Measurements from ENCODE around the gene KRT17. TPM values are rescaled to one million over a fixed set of nuclear protein-coding genes. Genes with fewer than 3 reads are reported as not detected.
"Not testable (repeated sequence)": the region's sequence is repeated elsewhere in the genome, so short reads cannot be mapped to it uniquely, and the experiment has no call there.

The KRT17 gene
- total RNA-seq, 4 donors from 2014 or later, result 0.70 to 12.6 TPM; not detected in 2

GRCh38 chr17:41614098-41614497 is 10.3 kb downstream of the KRT17 start:
- TF ChIP-seq POLR2A (IDR thresholded peaks at IDR 0.05) (no peak), CTCF (IDR thresholded peaks at IDR 0.05) (no peak)
- H3K36me3 ChIP-seq, result no peaks in the 10 kb centered on the region
- intact Hi-C loops (cut with DNase I; ENCODE audit: low total_unique reads), result no loop called here
- H3K4me3 ChIP-seq, result no peak overlapping the region
- DNase-seq, result no peak
- H3K27me3 ChIP-seq, result no peaks in the 10 kb centered on the region
- no peaks in the 10 kb centered on the region for H3K9me3 ChIP-seq
- H3K27ac ChIP-seq, result no peak overlapping the region
- H3K4me1 ChIP-seq, result no peaks in the 10 kb centered on the region

DNA sequence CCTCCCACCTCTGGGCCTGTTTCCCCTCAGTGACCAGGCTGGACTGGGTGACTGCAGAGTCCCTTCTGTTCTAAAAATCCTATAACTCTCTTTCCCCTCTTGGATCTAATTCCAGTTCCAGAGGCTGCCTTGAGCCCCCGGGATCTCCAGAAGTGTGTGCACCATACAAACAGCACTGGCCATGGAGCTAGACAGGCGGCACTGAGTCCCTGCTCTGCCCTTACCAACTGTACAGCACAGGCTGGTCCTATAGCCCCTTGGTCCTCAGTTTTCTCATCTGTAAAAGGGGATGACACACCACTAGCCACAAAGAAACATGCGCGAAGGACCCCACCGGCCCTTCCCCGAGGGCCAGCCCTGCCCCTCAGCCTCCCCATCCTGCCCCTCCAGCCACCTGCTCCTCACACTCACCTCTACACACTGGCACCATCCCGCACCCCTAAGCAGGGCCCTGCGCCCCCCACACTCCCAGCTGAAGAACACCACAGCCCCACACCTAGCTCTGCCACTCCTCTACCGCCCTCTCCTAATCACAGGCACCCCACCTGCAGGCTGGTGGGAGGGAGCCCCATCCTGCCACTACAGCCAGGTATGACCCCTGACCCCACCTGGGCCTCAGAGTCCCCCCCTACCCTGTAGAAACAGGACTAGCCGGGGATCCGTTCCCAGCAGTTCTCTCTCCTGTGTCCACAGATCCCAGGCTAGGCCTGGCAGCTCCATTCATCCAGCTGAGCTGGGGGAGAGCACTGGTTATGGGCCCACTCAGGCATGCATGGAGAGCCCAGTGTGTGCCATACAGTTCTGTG is 10.9 kb downstream of the KRT17 start:
- no peaks in the 10 kb centered on the region for H3K9me3 ChIP-seq
- no peak overlapping the region for H3K27ac ChIP-seq
- H3K4me3 ChIP-seq, result no peak overlapping the region
- no peaks in the 10 kb centered on the region for H3K27me3 ChIP-seq
- intact Hi-C loops (cut with DNase I; ENCODE audit: low total_unique reads), result no loop called here
- no peaks in the 10 kb centered on the region for H3K4me1 ChIP-seq
- H3K36me3 ChIP-seq, result no peaks in the 10 kb centered on the region
- TF ChIP-seq POLR2A (IDR thresholded peaks at IDR 0.05) (no peak), CTCF (IDR thresholded peaks at IDR 0.05) (no peak)
- no peak for DNase-seq

- intact Hi-C loops (cut with DNase I; ENCODE audit: low total_unique reads); DNase-seq; H3K27me3 ChIP-seq: not testable (repeated sequence)
Measured at GRCh38 chr17:41612376-41613160, 11.8 kb downstream of the KRT17 start, which contains the start of gene KRT16. KRT16 (minus strand) TSS chr17:41612767; CDS start chr17:41612688, 79 bp downstream.

GRCh38 chr17:41610965-41611640 is 13.3 kb downstream of the KRT17 start:
- Histone ChIP-seq H3K9me3 (peaks cover 0 to 9% of the 10 kb centered on the region in 2 donors), H3K27me3 (no peaks in the 10 kb centered on the region), H3K4me3 (no peak overlapping the region), H3K4me1 (no peaks in the 10 kb centered on the region), H3K27ac (no peak overlapping the region), H3K36me3 (no peaks in the 10 kb centered on the region)
- intact Hi-C loops (cut with DNase I; ENCODE audit: low total_unique reads), result no loop called here
- DNase-seq, result no peak
- TF ChIP-seq POLR2A (IDR thresholded peaks at IDR 0.05), result no peak
- no peak for TF ChIP-seq CTCF (IDR thresholded peaks at IDR 0.05)

More at GRCh38 chr17:41612376-41613160, 11.8 kb downstream of the KRT17 start, which contains the start of gene KRT16:
- H3K4me1 ChIP-seq, H3K36me3 ChIP-seq, H3K9me3 ChIP-seq, H3K27ac ChIP-seq, H3K4me3 ChIP-seq: not testable (repeated sequence)

GRCh38 chr17:41610061-41610517 is 14.3 kb downstream of the KRT17 start:
- H3K9me3 ChIP-seq; H3K27me3 ChIP-seq; H3K4me3 ChIP-seq; intact Hi-C loops (cut with DNase I; ENCODE audit: low total_unique reads); H3K36me3 ChIP-seq; DNase-seq; H3K27ac ChIP-seq; H3K4me1 ChIP-seq: not testable (repeated sequence)

GRCh38 chr17:41606930-41607329 is 17.4 kb downstream of the KRT17 start:
- H3K27me3 ChIP-seq; H3K27ac ChIP-seq; H3K36me3 ChIP-seq; intact Hi-C loops (cut with DNase I; ENCODE audit: low total_unique reads); H3K4me3 ChIP-seq; H3K4me1 ChIP-seq; H3K9me3 ChIP-seq; DNase-seq: not testable (repeated sequence)
